SK-N-SH treated with all-trans-retinoic acid at 6 μM for 48 hours (cell line): ENCODE results near the gene FMNL1.

ENCODE experiments used
- ISL1 ChIP-seq: fragments of 250-450 bp; sonication (Bioruptor Pico); IDR thresholded peaks from 2 replicates; pipeline ENCODE4 v2.1.2; 2022; ENCODE audit warnings: mild to moderate bottlenecking, moderate library complexity
- PPARA ChIP-seq: fragments of 250-450 bp; sonication (Bioruptor Pico); IDR thresholded peaks from 2 replicates; pipeline ENCODE4 v1.5.0; 2020; ENCODE audit warnings: mild to moderate bottlenecking, borderline replicate concordance
- SNAI2 ChIP-seq: fragments of 250-450 bp; sonication (Bioruptor Pico); IDR thresholded peaks from 2 replicates; pipeline ENCODE4 v1.5.0; 2020; ENCODE audit warnings: mild to moderate bottlenecking, moderate library complexity
- TOX ChIP-seq: fragments of 250-450 bp; sonication (Bioruptor Pico); IDR thresholded peaks from 2 replicates; pipeline ENCODE4 v1.8.0; 2021; ENCODE audit warnings: mild to moderate bottlenecking, moderate library complexity, borderline replicate concordance
- ZFP3 ChIP-seq: fragments of 250-450 bp; sonication (Bioruptor Pico); IDR thresholded peaks from 2 replicates; pipeline ENCODE4 v1.5.0; 2020; ENCODE audit warnings: mild to moderate bottlenecking, moderate library complexity
- ZNF565 ChIP-seq: fragments of 450-650 bp; formaldehyde crosslinking; conservative IDR thresholded peaks from 2 replicates; pipeline ENCODE4 v1.5.0; 2020; ENCODE audit warnings: low read depth, mild to moderate bottlenecking, moderate library complexity
- ZNF70 ChIP-seq: fragments of 450-650 bp; formaldehyde crosslinking; IDR thresholded peaks from 2 replicates; pipeline ENCODE4 v1.5.0; 2020; ENCODE audit warnings: mild to moderate bottlenecking, moderate library complexity
- ZNF8 ChIP-seq: fragments of 450-650 bp; formaldehyde crosslinking; IDR thresholded peaks from 2 replicates; pipeline ENCODE4 v1.5.0; 2020; ENCODE audit warnings: mild to moderate bottlenecking, moderate library complexity
- TF ChIP-seq, protein P1 (sequence below): fragments of 250-450 bp; sonication (Bioruptor Pico); IDR thresholded peaks from 2 replicates; pipeline ENCODE4 v1.5.1; 2020; ENCODE audit warnings: low read depth, mild to moderate bottlenecking, moderate library complexity
- TF ChIP-seq, protein P2 (sequence below): fragments of 250-450 bp; sonication (Bioruptor Pico); IDR thresholded peaks from 2 replicates; pipeline ENCODE4 v1.5.0; 2020; ENCODE audit warnings: mild to moderate bottlenecking, moderate library complexity

DNA sequence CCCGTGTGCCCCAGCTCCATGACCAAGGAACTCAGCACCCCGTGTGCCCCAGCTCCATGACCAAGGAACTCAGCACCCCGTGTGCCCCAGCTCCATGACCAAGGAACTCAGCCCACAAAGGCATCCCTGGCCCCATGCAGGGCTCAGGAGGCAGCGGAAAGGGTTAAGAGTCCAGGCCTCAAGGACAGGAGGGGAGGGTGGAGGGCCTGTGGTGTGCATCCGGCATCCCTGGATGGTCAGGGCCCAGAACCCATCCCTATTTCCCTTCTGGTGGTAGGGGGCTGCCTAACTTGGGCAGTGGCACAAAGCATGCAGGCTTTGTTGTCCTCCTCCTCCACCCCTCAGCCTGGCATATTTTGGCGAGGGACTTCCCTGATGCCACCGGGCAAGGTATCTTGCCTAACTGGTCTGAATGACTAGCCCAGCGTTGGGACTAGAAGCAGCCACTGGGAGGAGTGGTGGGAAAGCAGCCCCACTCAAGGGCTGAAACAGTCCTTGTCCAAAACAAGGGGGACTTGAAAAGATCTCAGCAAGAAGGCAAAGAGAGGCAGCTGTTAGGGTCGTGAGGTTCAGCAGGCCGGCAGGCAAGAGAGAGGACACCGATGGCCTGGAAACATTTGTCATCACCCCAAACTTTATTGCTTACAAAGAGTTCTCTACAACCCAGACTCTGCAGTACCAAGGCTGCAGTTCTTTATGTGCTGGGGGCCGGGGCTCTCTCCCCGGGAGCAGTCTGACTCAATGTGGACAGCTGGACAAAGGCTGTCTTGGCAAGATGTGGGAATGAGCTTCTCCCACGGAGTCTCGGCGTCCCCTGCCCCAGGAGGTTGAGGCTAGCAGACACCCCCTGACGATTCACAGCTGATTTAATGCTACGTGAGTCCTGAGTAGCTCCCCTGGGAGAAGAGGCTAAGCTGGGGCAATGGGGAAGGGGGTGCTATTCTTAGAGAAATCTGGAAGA is 41.1 kb downstream of the FMNL1 start:
- no peak for TF ChIP-seq ZNF8
- no peak for TF ChIP-seq ZNF70 (CRISPR knock-in tag)
- TF ChIP-seq, protein P1, sequence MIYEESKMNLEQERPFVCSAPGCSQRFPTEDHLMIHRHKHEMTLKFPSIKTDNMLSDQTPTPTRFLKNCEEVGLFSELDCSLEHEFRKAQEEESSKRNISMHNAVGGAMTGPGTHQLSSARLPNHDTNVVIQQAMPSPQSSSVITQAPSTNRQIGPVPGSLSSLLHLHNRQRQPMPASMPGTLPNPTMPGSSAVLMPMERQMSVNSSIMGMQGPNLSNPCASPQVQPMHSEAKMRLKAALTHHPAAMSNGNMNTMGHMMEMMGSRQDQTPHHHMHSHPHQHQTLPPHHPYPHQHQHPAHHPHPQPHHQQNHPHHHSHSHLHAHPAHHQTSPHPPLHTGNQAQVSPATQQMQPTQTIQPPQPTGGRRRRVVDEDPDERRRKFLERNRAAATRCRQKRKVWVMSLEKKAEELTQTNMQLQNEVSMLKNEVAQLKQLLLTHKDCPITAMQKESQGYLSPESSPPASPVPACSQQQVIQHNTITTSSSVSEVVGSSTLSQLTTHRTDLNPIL (CRISPR knock-in tag): no peak
- TF ChIP-seq ZNF565 (CRISPR knock-in tag): no peak
- TF ChIP-seq PPARA (CRISPR knock-in tag): no peak
- no peak for TF ChIP-seq ZFP3 (CRISPR knock-in tag)
- TF ChIP-seq TOX (CRISPR knock-in tag): no peak
- TF ChIP-seq, protein P2, sequence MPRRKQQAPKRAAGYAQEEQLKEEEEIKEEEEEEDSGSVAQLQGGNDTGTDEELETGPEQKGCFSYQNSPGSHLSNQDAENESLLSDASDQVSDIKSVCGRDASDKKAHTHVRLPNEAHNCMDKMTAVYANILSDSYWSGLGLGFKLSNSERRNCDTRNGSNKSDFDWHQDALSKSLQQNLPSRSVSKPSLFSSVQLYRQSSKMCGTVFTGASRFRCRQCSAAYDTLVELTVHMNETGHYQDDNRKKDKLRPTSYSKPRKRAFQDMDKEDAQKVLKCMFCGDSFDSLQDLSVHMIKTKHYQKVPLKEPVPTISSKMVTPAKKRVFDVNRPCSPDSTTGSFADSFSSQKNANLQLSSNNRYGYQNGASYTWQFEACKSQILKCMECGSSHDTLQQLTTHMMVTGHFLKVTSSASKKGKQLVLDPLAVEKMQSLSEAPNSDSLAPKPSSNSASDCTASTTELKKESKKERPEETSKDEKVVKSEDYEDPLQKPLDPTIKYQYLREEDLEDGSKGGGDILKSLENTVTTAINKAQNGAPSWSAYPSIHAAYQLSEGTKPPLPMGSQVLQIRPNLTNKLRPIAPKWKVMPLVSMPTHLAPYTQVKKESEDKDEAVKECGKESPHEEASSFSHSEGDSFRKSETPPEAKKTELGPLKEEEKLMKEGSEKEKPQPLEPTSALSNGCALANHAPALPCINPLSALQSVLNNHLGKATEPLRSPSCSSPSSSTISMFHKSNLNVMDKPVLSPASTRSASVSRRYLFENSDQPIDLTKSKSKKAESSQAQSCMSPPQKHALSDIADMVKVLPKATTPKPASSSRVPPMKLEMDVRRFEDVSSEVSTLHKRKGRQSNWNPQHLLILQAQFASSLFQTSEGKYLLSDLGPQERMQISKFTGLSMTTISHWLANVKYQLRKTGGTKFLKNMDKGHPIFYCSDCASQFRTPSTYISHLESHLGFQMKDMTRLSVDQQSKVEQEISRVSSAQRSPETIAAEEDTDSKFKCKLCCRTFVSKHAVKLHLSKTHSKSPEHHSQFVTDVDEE: no peak
- TF ChIP-seq ISL1 (CRISPR knock-in tag): no peak
- no peak for TF ChIP-seq SNAI2
